ENCODE data around the gene ATP6V1B1.

GRCh38 chr2:70992945-70993853 is 57.5 kb downstream of the ATP6V1B1 start:
- no peak for TF ChIP-seq CTCF (IDR thresholded peaks at IDR 0.05)
- TF ChIP-seq POLR2A (IDR thresholded peaks at IDR 0.05) = no peak
